Fibroblast of mammary gland (primary cell): Measurements from ENCODE around the gene PACRGL.

Source experiments
- DNase-seq: peaks from one replicate; pipeline ENCODE4 v3.0.0-alpha.2; 2010; ENCODE audit warnings: low read depth
- H3K4me3 ChIP-seq: 2 replicates; pipeline ENCODE4 v1.5.1; 2011; ENCODE audit warnings: low read depth, mild to moderate bottlenecking, low read length, moderate library complexity; ENCODE audit not compliant: control insufficient read depth
- CTCF ChIP-seq: conservative IDR thresholded peaks from 2 replicates; pipeline ENCODE4 v1.5.1; 2011; ENCODE audit warnings: low read depth, low read length, inconsistent platforms; ENCODE audit not compliant: control insufficient read depth, insufficient read depth

PACRGL gene

GRCh38 chr4:20754036-20754435 is 53.8 kb downstream of the PACRGL start:
- no peak for DNase-seq
- TF ChIP-seq CTCF = no peak
- H3K4me3 ChIP-seq = no peak overlapping the region

- peak; percentile 3 for DNase-seq
- TF ChIP-seq CTCF = peak; percentile 9
- no peak overlapping the region for H3K4me3 ChIP-seq
Measured at GRCh38 chr4:20760053-20760452, 59.8 kb downstream of the PACRGL start.

- DNase-seq = no peak
- H3K4me3 ChIP-seq = no peak overlapping the region
- TF ChIP-seq CTCF = no peak
Measured at GRCh38 chr4:20761382-20761781, 61.1 kb downstream of the PACRGL start.

- DNase-seq = no peak
- no peak for TF ChIP-seq CTCF
- H3K4me3 ChIP-seq = no peak overlapping the region
Measured at GRCh38 chr4:20761826-20762225, 61.6 kb downstream of the PACRGL start.

DNA sequence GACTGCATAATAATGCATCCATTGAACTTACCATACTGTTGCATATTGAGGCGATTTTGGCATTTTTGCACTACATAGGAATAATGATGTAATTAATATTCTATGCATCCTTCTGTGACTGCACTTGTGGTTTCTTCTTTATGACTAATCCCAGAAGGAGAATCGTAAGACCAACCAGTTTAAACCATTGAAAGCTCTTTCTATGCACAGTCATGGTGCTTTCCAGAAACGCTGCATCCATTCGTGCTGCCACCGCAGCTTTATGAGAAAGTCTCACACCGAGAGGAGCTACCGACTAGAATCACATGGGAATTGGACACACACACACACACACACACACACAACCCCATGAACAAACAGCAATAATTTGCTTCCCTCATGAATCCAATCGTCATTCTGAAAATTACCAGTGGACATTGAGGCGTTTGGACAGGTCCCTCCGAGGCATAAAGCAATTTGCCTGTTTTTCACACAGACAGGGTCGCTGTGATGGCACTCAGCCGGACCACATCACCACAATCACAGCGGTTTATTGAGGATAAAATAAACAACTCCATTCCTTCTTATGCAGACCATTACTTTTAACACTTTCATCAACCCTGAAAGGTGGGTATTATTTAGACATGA is 64.2 kb downstream of the PACRGL start:
- TF ChIP-seq CTCF = no peak
- no peak overlapping the region for H3K4me3 ChIP-seq
- peak; percentile 16 for DNase-seq

- peak; percentile 70 for DNase-seq
- peak; percentile 82 for TF ChIP-seq CTCF
- no peak overlapping the region for H3K4me3 ChIP-seq
Measured at GRCh38 chr4:20773144-20773997, 73.1 kb downstream of the PACRGL start.
